IPS-18c (cell line): ENCODE results near the gene PLCG2.
"Not testable (repeated sequence)": the region's sequence is repeated elsewhere in the genome, so short reads cannot be mapped to it uniquely, and the experiment has no call there.

Experiments
- H3K4me3 ChIP-seq: 2 replicates; pipeline ENCODE4 v1.7.0; 2013; ENCODE audit warnings: low read depth, mild to moderate bottlenecking, low read length, moderate library complexity; ENCODE audit not compliant: insufficient read depth
- H3K9me3 ChIP-seq: one replicate; pipeline ENCODE4 v1.6.1; 2013; ENCODE audit warnings: mild to moderate bottlenecking, low read length, moderate library complexity; ENCODE audit not compliant: control insufficient read depth, insufficient read depth

The PLCG2 gene

GRCh38 chr16:81748476-81749198 lies 30.5 kb upstream of the PLCG2 start:
- Histone ChIP-seq H3K4me3 (no peak overlapping the region), H3K9me3 (no peaks in the 10 kb centered on the region)

DNA sequence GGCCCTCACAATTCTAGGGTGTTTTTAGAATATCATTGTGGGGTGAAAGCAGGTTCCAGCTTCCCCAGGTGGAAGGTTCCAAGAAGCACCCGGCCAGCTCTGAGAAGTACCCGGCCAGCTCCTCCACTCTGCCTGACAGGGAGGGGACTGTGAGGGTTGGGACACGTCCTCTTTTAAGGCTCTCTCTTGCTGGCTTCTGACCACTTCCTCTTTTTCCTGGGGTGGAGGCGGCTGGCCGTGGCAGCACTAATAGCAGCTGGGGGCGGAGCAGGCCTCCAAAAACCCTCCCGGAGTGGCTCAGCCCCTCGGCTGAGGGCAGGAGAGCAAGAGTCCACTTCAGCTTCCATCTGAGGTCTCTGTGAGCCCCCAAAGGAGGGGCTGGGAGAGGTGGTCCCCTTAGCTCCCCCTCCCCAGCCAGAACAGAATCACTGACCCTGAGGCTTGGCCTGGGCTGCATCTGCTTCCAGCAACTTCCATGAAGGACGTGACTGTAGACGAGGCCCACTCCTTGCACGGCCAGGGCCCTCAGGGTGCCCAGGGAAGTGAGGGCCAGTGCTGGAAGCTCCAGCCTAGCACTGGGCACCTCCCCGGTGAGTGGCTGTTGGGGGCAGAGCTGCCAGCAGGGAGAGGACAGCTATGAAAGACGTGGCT lies 26.7 kb upstream of the PLCG2 start:
- H3K9me3 ChIP-seq: no peaks in the 10 kb centered on the region
- H3K4me3 ChIP-seq: no peak overlapping the region

- Histone ChIP-seq H3K9me3 (no peaks in the 10 kb centered on the region), H3K4me3 (no peak overlapping the region)
Measured at GRCh38 chr16:81752876-81753227, 26.2 kb upstream of the PLCG2 start.

DNA sequence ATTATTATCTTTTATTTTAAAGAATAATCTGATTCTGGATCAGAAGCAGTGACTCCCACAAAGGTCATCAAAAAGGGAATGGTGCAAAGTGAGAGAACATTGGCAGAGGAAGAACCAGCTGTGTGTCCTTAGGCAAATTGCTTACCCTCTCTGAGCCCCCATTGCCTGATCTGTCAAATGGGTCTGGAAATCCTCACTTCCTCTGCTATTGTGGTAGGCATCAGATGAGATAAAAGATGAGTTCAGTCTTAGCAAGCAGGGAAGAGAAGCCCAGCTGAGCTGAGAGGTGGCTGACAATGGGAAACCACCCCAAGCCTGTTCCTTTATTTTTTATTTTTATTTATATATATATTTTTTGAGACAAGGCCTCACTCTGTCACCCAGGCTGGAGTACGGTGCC lies 24.2 kb upstream of the PLCG2 start:
- no peak overlapping the region for H3K4me3 ChIP-seq
- H3K9me3 ChIP-seq: no peaks in the 10 kb centered on the region

DNA sequence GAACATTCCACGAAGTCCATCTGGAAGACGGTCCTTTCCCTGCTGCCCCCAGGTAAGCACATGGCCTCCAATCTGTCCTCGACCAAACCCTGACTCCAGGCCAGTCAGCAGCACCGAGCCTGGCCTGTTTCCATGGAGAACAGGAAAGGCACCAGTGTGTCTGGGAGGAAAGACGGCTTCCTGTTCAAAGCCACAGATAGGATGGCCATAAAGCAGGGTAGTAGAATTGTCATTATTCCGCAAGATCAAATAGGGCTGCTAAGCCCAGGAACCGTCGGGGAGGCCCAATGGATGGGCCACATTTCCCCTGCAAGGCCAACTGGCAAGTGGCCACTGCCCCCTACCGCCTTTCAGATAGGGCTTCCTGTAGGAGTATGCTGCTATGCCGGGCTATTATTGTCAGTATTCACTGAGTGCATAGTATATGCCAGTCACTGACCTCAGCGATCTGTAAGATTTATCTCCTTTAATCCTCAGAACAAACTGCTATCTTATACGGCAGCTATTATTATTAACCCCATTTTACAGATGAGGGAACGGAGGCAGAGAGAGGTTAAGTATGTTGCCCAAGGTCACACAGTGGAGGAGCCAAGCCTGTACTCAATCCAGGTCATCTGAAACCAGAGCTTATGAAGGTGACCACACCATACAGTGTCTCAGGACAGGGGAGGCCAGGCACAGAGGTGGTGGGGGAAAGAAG lies 23.0 kb upstream of the PLCG2 start:
- Histone ChIP-seq H3K4me3 (no peak overlapping the region), H3K9me3 (no peaks in the 10 kb centered on the region)

DNA sequence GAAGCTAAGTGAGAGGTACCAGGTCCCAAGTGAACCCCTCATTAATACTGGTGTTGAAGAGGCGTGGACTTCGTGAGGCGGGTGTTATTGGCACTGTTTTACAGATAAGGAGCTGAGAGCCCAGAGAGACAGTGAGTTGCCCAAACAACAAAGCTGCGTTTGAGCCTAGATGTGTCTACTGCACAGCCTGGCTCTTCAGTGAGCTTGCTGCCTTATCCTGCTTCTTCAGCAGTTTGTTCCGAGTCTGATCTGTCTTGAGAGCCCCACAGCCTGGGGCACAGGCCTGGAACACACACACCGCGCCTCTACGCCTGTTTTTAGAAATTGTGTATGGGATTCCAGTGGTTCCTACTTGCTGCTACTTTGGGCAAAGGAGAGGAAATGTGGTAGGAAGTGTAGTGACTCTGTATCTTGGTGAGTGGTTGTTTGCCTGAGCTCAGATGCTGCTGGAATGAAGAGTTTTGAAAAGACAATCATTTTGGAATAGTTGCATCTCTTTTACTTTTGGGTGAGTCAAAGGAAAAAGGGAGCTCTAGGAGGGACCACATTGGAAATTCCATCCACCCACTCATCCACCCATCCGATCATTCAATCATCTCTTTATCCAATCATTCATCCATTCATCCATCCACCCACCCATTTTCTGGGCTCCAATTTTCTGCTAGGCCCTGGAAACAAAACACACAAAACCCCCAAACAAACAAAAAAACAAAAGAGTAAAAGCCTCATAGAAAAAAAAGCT lies 22.3 kb upstream of the PLCG2 start:
- H3K4me3 ChIP-seq: no peak overlapping the region
- H3K9me3 ChIP-seq: no peaks in the 10 kb centered on the region

GRCh38 chr16:81758376-81758775 lies 20.7 kb upstream of the PLCG2 start:
- H3K4me3 ChIP-seq: no peak overlapping the region
- H3K9me3 ChIP-seq: no peaks in the 10 kb centered on the region

- not testable (repeated sequence) for H3K9me3 ChIP-seq, H3K4me3 ChIP-seq
Measured at GRCh38 chr16:81762322-81762721, 16.8 kb upstream of the PLCG2 start.

DNA sequence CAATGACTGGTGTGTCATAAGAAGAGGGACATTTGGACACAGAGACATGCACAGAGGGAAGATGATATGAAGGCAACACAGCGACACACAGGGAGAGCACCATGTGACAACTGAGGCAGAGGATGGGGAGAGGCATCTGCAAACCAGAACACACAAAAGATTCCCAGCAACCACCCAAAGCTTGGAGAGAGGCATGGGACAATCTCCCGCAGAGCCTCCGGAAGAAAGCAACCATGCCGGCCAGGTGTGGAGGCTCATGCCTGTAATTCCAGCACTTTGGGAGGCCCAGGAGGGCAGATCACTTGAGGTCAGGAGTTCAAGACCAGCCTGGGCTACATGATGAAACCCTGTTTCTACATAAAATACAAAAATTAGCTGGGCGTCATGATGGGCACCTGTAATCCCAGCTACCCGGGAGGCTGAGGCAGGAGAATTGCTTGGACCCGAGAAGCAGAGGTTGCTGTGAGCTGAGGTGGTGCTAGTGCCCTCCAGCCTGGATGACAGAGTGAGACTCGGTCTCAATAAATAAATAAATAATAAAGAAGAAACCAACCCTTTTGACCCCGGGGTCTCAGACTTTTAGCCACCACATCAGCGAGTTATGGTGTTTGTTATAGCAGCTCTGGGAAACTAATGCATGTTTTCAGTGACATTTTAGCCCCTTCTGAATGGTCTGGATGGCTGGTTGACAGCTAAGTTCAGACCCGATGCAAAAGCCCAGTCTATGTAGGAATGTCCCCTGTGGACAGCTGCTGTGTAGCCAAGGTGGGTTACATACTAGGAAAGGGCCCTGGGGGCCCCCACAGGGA lies 13.8 kb upstream of the PLCG2 start:
- H3K4me3 ChIP-seq: no peak overlapping the region
- H3K9me3 ChIP-seq: no peaks in the 10 kb centered on the region

DNA sequence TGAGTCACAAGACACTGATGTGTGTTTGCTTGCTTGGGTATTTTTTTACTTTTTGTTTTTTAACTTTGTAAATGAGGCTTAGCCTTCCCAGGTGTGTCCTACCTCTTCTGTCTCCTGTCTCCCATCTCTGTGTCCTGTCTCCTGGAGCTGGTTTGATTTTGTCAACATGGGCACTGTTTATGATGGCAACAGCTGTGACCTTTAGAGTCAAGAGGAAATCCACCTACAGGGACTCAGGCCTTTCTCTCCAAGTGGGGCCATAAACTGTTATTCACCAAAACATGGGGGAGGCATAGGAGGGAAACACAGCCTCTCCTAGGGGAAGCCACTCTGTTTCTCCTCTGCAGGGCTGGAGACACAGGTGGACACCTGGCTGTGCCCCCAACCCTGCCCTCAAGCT lies 13.1 kb upstream of the PLCG2 start:
- no peaks in the 10 kb centered on the region for H3K9me3 ChIP-seq
- no peak overlapping the region for H3K4me3 ChIP-seq

DNA sequence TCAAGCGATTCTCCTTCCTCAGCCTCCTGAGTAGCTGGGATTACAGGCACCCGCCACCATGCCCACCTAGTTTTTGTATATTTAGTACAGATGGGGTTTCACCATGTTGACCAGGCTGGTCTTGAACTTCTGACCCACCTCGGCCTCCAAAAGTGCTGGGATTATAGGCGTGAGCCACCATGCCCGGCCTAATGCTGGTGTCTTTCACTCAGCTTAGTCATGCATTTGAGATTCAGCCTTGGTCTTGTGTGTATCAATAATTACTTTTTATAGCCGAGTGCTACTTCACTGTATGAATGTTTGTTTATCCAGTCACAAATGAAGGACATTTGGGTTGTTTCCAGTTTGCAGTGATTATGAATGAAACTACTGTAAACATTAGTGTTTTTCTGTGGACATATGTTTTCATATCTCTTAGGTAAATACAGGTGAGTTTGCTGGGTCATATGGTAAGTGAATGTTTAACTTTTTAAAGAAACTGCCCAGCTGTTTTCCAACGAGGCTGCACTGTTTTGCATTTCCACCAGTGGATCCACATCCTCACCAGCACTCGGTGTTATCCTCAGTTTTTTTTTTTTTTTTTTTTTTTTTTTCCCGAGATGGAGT lies 11.0 kb upstream of the PLCG2 start:
- H3K4me3 ChIP-seq: no peak overlapping the region
- H3K9me3 ChIP-seq: no peaks in the 10 kb centered on the region

GRCh38 chr16:81770008-81770407 lies 9.1 kb upstream of the PLCG2 start:
- no peaks in the 10 kb centered on the region for H3K9me3 ChIP-seq
- H3K4me3 ChIP-seq: no peak overlapping the region

GRCh38 chr16:81774348-81774747 lies 4.7 kb upstream of the PLCG2 start:
- H3K9me3 ChIP-seq: peaks cover 2% of the 10 kb centered on the region
- H3K4me3 ChIP-seq: no peak overlapping the region

GRCh38 chr16:81775570-81775969 lies 3.5 kb upstream of the PLCG2 start:
- Histone ChIP-seq H3K9me3 (peaks cover 6% of the 10 kb centered on the region), H3K4me3 (no peak overlapping the region)

- Histone ChIP-seq H3K9me3 (peaks cover 6% of the 10 kb centered on the region), H3K4me3 (no peak overlapping the region)
Measured at GRCh38 chr16:81778231-81778630, 860 bp upstream of the PLCG2 start.

GRCh38 chr16:81779536-81780320 lies 637 bp downstream of the PLCG2 start:
- Histone ChIP-seq H3K9me3 (peaks cover 6% of the 10 kb centered on the region), H3K4me3 (peak overlapping the region; percentile 79)
